ENCODE measurements around the gene MS4A15. TPM values are rescaled to one million over a fixed set of nuclear protein-coding genes. Genes with fewer than 3 reads are reported as not detected.

The MS4A15 gene
- total RNA-seq, 1 experiment from 2014 or later, result not detected

DNA sequence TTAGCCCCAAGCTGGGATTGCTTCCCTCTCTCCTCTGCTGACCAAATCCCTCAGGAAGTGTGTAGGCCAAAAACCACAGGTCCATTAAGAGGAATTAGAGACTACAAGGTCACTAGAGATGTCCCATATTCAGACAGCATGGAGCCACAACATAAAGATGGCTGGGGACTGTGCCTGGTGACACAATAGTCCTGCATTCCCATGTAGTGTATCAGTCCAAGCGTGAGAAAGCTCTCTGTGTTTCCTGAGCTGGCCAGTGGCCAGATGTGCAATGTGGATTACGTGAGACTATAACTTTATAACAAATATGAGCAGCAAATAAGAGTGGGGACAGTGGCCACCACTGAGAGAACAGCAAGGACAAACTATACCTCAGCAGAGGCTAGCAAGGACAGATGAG, 20.9 kb downstream of the MS4A15 start:
- DNase-seq (ENCODE audit: low spot score), result peak; percentile 79

DNA sequence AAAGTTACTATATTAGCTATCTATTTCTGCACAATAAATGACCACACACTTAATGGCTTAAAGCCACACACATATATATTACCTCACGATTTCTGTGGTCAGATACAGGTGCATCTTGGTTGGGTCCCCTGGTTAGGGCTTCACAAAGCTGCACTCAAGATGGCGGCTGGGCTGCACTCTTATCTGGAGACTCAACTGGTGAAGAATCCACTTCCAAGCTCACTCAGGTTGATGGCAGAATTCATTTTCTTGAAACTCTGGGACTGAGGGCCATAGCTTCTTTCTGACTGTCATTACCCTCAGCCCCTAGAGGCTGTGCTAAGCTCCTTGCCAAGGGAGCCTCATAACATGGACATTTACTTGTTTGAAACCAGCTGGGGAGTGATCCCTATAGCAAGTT, 23.4 kb downstream of the MS4A15 start:
- no peak for DNase-seq (ENCODE audit: low spot score)

DNA sequence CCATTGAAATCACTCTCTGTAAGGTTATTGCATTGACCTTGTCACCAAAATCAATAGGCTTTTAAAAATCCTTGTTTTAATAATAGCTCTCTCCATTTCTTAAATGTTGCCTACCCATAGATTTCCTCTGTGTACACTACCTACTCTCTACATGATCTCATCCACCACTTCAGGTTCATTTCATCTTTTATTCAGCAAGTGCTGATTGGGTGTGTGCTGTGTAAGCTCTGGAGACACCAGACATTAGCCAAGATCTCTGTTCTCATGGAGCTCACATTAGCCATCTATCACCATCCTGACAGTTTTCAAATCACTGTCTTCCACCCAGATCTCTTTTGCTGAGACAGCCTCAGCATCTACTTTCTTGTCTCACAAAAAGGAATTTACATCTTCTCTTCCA, 24.1 kb downstream of the MS4A15 start:
- DNase-seq (ENCODE audit: low spot score), result no peak

DNA sequence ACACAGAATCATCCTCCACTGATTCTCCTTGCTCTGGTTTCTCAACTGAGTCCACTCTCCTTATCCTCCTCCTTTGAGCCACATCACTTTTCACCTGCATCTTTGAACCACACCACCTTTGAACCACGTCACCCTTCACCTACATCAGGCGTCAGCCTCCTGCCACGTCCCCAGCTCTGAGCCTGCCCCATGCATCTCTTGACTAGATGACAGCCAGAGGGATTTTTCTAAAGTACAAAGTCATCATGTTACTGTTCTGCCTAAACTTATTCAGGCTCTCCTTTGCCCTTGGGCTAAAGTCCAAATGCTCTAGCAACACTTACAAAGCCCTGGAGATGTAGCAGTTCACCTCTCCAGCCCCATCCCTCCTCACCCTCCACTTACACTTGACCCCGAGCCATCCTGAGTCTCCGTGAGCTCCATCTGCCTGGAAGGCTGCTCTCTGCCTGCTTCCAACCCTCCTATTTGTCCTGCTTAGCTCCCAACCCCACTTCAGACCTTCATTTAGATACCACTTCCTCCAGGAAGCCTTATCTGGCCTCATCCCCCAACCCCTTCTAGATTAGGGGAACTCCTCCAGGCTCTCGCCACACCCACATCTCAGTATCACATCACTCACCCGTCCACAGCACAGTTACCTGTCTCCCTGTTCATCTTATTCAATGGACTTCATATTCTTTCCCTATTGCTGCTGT, 24.8 kb downstream of the MS4A15 start:
- no peak for DNase-seq (ENCODE audit: low spot score)

DNA sequence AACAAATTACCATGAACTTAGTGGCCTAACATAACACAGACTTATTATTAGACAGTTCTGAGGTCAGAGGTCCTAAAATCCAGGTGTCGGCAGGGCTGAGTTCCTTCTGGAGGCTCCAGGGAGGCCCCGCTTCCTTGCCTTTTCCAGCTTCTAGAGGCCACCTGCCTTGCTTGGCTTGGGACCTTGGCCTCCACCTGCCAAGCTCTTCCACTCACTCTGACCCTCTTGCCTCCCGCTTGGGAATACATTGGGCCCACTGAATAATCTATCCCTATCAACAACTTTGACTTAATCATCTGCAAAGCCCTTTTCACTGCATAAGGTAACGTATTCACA, 25.3 kb downstream of the MS4A15 start:
- no peak for DNase-seq (ENCODE audit: low spot score)

DNA sequence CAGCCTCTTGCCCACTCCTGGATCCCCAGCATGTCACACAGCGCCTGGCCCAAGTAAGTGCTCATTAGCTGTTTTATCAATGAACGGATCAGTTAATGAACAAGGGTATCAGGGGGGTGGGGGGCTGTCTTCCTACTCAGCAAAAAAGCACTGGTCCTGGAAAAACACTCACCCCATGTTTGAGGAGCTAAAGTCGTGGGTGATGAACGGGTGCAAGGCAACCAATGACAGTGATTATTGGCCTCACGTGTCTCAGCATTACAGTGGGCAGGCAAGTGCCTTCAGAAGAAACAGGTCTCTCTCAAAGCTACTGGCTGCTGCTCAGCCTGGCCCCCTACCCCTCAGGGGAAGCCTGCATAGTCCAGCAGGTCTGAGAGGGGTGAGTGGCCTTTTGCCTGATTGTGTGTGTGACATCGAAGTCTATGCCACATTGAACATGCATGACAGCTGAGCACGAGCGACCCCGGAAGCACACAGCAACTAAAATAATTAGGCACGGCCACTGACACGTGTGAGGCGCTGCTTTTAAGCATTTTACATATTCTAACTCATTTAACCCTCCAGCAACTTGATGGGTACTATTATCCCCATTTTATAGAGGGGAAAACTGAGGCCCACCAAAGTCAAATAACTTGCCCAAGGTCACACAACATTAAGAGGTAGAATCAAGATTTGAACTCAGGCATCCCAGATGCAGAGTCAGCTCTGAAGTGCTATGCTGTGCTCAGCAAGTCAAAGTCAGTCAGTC, 25.9 kb downstream of the MS4A15 start:
- no peak for DNase-seq (ENCODE audit: low spot score)

DNA sequence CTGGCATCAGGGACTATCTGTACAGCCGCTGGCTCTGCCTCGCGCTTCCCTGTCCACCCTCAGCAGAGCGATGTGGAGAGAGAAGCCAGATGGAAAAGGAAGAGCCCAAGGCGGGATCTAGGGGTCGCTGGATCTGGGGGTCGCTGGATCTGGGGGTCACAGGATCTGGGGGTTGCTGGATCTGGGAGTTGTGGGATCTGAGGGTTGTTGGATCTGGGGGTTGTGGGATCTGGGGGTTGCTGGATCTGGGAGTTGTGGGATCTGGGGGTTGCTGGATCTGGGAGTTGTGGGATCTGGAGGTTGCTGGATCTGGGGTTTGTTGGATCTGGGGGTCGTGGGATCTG, 26.4 kb downstream of the MS4A15 start:
- DNase-seq (ENCODE audit: low spot score), result no peak

DNA sequence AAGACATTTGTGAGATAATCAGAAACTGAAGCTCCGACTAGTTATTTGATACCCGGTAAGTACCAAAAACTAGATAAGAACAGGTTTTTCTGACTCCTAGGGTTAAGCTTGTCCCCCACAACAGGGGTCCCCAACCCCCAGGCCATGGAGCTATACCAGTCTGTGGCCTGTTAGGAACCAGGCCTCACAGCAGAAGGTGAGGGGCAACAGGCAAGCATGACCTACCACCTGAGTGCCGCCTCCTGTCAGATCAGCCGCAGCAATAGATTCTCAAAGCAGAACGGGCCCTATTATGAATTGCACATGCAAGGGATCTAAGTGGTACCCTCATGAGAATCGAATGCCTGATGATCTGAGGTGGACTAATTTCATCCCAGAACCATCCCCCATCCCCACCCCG, 27.2 kb downstream of the MS4A15 start:
- no peak for DNase-seq (ENCODE audit: low spot score)

DNA sequence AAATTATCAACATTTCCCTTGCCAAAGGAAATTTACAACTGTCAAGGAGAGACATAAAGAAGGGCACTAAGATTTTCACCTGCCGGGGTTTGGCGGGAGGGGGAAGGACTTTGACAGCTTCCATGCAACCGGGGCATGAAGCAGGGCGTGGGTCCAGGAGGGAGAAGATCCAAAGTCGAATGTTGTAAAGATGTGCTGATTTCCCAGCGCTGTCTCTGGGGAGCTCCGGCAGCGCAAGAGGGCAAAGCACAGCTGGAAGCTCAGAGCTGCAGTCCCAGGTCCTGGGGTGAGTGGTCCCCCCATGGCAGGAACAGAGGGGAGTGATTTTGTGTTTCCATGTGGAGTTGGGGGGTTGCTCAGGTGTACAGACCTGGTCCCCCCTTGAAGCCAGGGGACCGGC, 28.5 kb downstream of the MS4A15 start, which contains the start of gene MS4A10:
Gene MS4A10, plus strand, starts transcription at position 198 of the 400 bp plus-strand sequence. CDS start 5,003 bp downstream, outside the sequence.
- no peak for DNase-seq (ENCODE audit: low spot score)

DNA sequence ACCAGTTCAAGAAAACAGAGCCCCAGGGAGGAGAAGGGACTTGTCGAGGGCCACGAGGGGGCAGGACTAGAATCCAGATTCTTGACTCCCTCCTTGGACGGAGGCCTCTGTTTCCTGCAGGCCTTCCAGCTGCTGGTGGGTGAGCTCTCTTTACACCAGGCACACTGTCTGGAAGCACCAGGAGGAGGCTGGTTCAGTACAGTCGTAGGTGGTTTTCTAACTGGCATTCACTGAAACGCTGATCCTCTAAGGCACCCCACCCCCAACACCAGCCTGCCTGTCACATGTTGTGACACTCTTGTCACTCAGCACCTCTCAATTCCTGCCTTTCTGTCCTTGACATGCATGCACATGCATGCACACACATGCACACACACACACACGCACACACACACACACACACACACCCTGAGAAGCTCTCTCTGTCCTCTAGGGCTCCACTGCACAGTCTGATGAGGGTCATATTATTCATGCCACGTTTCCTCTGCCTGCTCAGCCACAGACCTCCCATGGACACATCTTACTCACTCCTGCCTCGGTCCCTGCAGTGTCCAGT, 29.2 kb downstream of the MS4A15 start:
- DNase-seq (ENCODE audit: low spot score), result no peak

DNA sequence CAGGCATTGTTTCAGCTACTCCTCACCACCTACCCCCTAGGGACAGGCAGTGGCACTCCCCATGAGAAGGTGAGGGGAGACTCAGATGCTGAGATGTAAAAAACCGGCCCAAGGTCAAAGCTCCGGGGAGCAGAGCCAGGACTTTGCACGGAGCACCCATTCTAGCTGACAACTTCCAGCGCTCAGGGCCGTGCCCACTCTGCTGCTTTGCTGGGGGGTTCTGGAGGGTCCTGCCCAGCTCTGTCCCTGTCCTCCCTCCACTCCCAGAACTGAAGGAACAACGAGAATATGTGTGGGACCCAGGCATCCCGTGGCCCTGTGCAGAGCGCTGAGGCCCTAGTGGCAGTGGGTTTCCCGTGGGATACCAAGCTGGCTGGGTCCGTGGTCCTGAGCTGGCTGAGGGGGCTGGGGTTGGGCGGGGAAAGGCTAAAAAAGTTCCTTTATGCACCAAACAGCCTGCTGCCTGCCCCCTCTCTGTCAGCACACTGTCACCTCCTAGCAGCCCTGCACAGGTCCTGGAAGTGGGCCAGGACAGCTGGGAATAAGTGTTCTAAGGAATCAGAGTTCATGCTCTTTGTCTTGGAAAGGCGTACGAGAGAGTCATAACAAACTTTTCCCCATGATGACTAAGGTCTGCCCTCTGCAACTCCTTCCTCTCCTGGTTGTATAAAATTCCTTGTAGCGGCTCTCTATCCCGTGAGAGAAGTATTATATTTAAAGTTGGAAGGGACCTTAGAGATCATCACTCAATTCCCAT, 30.3 kb downstream of the MS4A15 start:
- peak; percentile 83 for DNase-seq (ENCODE audit: low spot score)

DNA sequence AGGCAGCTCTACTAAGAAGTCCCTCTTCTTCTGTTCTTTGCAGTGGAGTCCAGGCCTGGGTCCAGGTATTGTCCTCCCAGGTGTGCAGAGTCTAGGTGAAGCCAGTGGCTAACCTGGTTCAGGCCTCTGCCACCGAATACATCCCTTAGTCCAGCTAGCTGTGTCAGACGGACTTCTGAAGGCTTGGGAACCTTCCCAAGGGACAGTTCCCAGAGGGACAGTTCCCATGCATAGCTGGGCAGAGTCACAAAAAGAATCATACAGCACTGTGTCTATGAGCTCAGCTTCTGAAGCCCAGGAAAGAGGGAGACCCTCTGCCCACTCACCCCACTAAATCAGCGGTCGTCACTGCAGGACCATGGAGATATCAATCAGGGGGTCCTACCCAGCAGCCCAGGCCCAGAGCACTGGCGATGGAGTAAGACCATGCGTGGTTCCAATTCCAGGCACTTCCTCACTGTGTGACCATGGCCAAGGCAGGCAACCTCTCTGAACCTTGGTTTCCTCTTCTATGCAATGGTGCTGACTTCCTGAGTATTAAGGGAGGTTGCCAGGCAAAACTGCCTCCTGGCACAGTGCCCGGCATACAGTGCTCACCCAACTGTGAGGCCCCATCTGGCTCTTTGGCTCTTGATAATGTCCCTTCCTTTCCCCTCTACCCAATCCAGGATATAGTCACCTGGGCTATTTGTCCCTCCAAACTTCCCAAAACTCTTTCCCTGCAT, 31.9 kb downstream of the MS4A15 start:
- DNase-seq (ENCODE audit: low spot score), result no peak

DNA sequence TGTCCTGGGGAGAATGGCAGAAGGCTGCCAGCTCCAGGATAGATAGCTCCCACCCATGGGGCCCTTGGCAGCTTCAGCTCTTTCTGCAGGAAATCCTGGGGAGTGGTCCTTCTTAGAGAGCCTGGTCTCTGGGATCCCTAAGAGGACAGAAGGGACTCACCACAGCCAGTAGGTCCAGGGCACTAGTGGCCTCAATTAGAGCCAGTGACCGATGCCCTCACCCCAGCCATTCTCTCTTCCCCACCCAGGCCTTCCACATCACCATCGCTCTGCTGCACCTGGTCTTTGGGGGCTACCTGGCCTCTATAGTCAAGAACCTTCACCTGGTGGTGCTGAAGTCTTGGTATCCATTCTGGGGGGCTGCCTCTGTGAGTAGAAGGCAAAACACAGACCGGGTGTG, 34.1 kb downstream of the MS4A15 start:
- DNase-seq (ENCODE audit: low spot score), result no peak

DNA sequence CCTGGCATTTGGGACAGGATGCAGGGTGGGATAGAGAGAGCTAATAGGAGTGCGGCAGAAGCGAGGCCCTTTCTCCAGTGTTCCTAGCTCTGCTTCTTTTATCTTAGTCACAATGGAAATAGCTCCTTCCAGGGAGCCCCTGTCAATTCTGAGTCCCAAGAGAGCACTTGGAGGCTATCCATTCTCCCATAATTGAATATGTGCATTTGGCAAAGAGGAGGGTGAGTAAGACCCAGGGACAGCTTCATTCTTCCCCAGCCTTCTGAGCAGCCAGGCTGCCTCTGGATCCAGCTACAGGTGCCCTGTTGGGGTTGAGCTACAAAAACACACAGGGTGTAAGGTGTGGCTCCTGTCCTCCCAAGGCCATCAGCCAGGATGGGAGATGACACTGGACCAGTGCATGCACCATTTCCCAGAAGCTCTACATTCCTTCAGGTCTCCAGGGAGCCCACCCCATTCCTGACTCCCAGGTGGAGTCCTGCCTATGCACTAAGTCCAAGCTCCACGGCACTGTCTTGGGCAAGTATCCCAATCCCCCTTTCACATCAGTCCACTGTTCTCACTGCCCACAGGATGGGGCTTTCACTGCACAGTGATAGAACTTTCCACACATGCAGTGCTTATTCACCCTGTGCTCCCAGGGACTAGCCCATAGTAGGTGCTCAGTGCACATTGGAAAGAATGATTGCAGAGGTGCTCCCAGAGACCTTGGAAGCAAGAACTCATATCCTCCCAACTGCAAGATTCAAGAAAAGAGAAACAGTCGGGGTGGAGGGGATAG, 34.7 kb downstream of the MS4A15 start:
- DNase-seq (ENCODE audit: low spot score), result no peak

DNA sequence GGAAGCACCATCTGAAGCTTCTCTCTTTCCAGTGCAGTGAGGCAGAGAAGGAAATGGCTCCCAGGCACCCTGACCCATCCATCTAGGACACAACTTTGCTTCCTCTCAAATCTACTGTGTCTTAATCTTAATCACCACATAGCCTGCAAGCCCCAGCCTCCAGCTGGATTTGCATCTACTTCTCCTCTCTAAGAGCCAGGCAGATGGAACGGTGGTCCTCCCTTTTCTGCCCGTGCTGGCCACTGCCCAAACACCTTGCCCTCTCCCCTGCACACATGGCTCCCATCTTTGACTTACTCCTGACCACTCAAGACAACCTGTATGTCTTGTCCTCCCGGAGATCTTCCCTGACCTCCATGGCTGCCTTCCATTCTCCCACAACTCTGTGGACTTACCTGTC, 35.9 kb downstream of the MS4A15 start:
- DNase-seq (ENCODE audit: low spot score), result no peak

DNA sequence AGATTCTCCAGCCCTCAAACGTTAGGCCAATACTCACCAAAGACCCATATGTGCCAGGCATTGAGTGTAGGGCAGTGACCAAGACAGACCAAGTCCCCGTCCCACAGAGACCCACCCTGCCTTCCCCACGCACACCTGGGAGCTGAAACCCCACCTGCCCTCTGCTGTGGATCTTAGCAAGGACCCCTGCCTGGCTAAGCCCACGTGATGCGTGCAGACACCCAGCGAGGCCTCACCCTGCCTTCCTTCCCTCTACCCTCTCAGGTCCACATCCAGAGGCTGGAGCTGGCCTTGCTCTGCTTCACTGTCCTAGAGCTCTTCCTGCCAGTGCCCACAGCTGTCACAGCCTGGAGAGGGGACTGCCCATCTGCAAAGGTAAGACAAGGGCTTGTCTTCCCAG, 38.6 kb downstream of the MS4A15 start:
- no peak for DNase-seq (ENCODE audit: low spot score)

DNA sequence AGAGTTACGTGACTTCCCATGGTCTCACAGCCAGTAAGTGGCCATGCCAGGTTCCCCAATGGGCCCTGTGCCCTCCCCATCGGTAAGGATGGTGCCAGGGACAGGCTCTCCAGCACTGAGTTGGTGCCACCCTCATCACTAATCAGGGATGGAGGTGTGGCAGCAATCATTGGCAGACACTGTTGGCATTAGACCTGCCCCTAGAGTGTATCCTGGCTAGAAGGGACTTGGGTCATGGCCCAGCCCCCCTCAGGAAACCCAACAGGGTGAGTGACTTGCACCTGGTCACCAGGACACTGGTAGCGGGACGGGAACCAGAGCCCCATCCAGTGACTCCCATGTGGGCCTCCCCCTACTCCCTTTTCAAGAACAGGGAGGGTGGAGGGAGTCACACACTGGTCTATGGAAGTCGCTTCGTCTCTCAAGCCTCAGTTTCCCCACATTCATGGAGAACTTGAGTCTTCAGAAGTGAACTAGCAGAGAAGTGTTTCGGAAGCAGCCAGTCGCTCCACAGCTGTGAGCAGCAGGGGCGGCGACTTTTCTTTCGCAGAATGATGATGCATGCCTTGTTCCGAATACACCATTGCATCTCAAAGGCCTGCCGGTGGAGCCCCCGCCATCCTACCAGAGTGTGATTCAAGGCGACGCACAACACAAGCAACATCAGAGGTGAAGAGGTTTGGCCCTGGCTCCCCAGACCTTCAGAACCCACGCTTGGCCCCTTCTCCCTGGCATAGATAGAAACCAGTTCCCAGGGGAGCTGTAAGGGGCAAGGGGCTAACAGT, 41.4 kb downstream of the MS4A15 start:
- DNase-seq (ENCODE audit: low spot score), result no peak

DNA sequence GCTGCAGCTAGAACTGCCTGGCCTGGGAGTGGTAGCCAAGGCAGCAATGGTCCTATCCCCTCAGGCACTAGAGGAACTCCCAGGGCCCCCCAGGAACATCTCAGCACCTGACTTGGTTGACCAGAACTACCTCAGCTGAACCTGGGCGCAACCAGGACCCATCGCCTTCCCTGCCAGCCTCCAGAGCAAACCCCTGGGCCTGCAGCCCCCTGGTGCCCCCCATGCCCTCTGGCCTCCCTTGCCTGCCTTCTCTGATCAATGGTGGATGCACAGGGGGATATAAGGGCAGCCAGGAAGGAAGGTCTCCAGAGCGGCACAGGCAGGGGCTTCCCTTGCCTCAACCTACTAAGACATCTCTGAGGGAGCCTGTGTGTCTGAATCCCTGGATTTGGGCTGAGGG, 42.0 kb downstream of the MS4A15 start:
- DNase-seq (ENCODE audit: low spot score), result no peak

DNA sequence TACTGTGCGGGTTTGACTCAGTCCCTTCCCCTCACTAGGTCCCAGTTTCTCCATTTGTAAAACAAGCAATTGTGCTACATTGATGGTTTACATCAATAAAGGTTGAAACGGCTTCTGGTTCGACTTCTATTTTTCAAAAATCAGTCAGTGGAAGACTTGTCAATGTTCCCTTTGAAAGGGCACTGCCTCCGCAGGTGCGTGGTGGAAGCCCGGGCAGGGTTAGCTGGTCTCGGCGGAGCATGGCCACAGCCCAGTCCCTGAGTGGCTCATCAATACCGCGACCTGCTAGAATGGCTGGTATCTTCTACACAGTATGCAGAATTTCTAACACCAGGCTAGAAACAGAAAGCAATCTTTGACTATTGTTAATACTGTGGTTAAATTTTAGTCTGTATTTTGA, 44.5 kb downstream of the MS4A15 start:
- no peak for DNase-seq (ENCODE audit: low spot score)

DNA sequence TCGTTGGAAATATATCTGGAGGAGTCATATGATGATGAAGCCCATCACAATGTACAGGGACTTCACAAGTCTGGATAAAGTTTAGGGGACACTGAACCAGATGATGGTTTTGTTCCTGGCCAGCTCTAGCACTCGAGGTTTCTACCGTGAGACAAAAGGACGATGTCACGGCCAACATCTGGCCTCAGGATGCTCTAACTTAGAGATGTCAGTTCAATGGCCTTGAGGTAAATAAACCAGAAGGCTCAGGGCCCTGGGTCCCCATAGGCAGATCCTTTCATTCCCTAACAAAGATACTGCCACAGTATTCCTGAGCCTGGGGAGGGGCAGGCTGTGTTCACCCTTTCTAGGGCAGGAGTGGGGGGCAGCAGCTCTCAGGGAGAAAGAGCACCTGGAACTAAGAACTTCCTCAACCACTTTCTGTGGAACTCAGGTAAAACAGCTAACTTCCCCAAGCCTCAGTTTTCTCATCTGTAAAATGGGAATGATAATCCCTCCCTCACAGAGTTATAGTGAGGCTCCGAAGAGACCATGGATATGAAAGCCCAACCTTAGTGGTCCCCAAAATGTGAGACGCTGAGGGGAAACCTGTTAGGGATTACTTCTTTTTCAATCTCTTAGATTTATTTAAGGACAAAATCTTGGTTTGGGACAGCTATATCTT, 46.7 kb downstream of the MS4A15 start:
- no peak for DNase-seq (ENCODE audit: low spot score)

Measured in H4 (cell line).